Neural cell (in vitro differentiated cells): Measurements from ENCODE around the gene FAM184A. TPM values are rescaled to one million over a fixed set of nuclear protein-coding genes. Genes with fewer than 3 reads are reported as not detected.

Experiments used
- H2AFZ ChIP-seq: fragments of 200-600, 300-800 bp; sonication (generic), shearing (Covaris generic); 2 replicates; pipeline ENCODE4 v1.6.0; 2014; ENCODE audit warnings: low read depth, mild to moderate bottlenecking, antibody characterized with exemption, low read length, moderate library complexity
- H3F3A ChIP-seq: fragments of 200-600 bp; shearing (Covaris generic); 2 replicates; pipeline ENCODE4 v1.6.1; 2016; ENCODE audit warnings: mild to moderate bottlenecking, moderate library complexity, mixed read lengths, antibody characterized with exemption, low read length; ENCODE audit not compliant: insufficient read depth, poor library complexity, severe bottlenecking
- H3K27ac ChIP-seq: fragments of 200-600, 300-800 bp; sonication (generic), shearing (Covaris generic); 2 replicates; pipeline ENCODE4 v1.5.1; 2014; ENCODE audit warnings: mild to moderate bottlenecking, low read length, moderate library complexity
- H3K27me3 ChIP-seq: fragments of 300-800, 200-600 bp; sonication (generic), shearing (Covaris generic); 2 replicates; pipeline ENCODE4 v1.6.0; 2014; ENCODE audit warnings: mild to moderate bottlenecking, low read depth, low read length, moderate library complexity; ENCODE audit not compliant: insufficient read depth
- H3K36me3 ChIP-seq: fragments of 300-800, 200-600 bp; sonication (generic), shearing (Covaris generic); 2 replicates; pipeline ENCODE4 v1.5.1; 2014; ENCODE audit warnings: mild to moderate bottlenecking, antibody characterized with exemption, low read length, moderate library complexity; ENCODE audit not compliant: insufficient read depth
- H3K4me2 ChIP-seq: fragments of 300-800, 200-600 bp; sonication (generic), shearing (Covaris generic); 2 replicates; pipeline ENCODE4 v1.6.0; 2014; ENCODE audit warnings: mild to moderate bottlenecking, low read length
- H3K4me3 ChIP-seq: fragments of 300-800, 200-600 bp; sonication (generic), shearing (Covaris generic); 2 replicates; pipeline ENCODE4 v1.5.1; 2014; ENCODE audit warnings: mild to moderate bottlenecking, low read length, moderate library complexity
- H3K79me2 ChIP-seq: fragments of 200-600 bp; shearing (Covaris generic); replicated peaks from 2 replicates; pipeline ENCODE4 v1.6.0; 2014; ENCODE audit warnings: mild to moderate bottlenecking, low read length, moderate library complexity; ENCODE audit not compliant: insufficient read depth
- H3K9ac ChIP-seq: fragments of 300-800, 200-600 bp; sonication (generic), shearing (Covaris generic); 2 replicates; pipeline ENCODE4 v1.6.1; 2016; ENCODE audit warnings: mild to moderate bottlenecking, low read length, mixed read lengths
- H3K9me2 ChIP-seq: fragments of 200-600 bp; shearing (Covaris generic); 2 replicates; pipeline ENCODE4 v1.6.1; 2016; ENCODE audit warnings: mild to moderate bottlenecking, low read length, mixed read lengths; ENCODE audit not compliant: insufficient read depth
- H3K9me3 ChIP-seq: fragments of 200-600, 300-800 bp; sonication (generic), shearing (Covaris generic); 2 replicates; pipeline ENCODE4 v1.6.1; 2016; ENCODE audit warnings: mild to moderate bottlenecking, mixed run types, low read length, moderate library complexity, mixed read lengths
- H4K20me1 ChIP-seq: fragments of 200-600 bp; shearing (Covaris generic); 2 replicates; pipeline ENCODE4 v1.6.1; 2016; ENCODE audit warnings: mild to moderate bottlenecking, mixed run types; ENCODE audit not compliant: insufficient read depth
- CTCF ChIP-seq: fragments of 450-650 bp; IDR thresholded peaks from 2 replicates; pipeline ENCODE4 v1.5.1; 2014; ENCODE audit warnings: antibody characterized with exemption, mild to moderate bottlenecking, moderate library complexity; ENCODE audit not compliant: poor library complexity, severe bottlenecking
- EP300 ChIP-seq: fragments of 450-650 bp; conservative IDR thresholded peaks from 2 replicates; pipeline ENCODE4 v1.6.1; 2014; ENCODE audit warnings: antibody characterized with exemption, mild to moderate bottlenecking, moderate library complexity; ENCODE audit not compliant: poor library complexity, severe bottlenecking
- EZH2 ChIP-seq: fragments of 200-600, 300-800 bp; shearing (Covaris generic), sonication (generic); IDR thresholded peaks from 2 replicates; pipeline ENCODE4 v1.6.1; 2014; ENCODE audit warnings: antibody characterized with exemption, low read length, borderline replicate concordance, mild to moderate bottlenecking; ENCODE audit not compliant: insufficient read depth, poor library complexity, severe bottlenecking
- MXI1 ChIP-seq: fragments of 450-650 bp; conservative IDR thresholded peaks from 2 replicates; pipeline ENCODE4 v1.6.1; 2014; ENCODE audit warnings: antibody characterized with exemption, mild to moderate bottlenecking; ENCODE audit not compliant: poor library complexity, severe bottlenecking
- POLR2AphosphoS5 ChIP-seq: IDR thresholded peaks from 2 replicates; pipeline ENCODE4 v1.6.1; 2012
- RAD21 ChIP-seq: fragments of 450-650 bp; conservative IDR thresholded peaks from 2 replicates; pipeline ENCODE4 v1.6.1; 2014; ENCODE audit warnings: antibody characterized with exemption, mild to moderate bottlenecking, moderate library complexity
- SMC3 ChIP-seq: fragments of 450-650 bp; conservative IDR thresholded peaks from 2 replicates; pipeline ENCODE4 v1.6.1; 2014; ENCODE audit warnings: antibody characterized with exemption, mild to moderate bottlenecking, moderate library complexity; ENCODE audit not compliant: poor library complexity
- TAF1 ChIP-seq: IDR thresholded peaks from 2 replicates; pipeline ENCODE4 v1.6.1; 2012; ENCODE audit warnings: low read depth
- polyA plus RNA-seq: library from polyadenylated mRNA; depleted of rRNA; stranded (reverse); fragments of >200 nt; gene quantifications from 2 replicates; pipeline ENCODE4 v1.2.3, GENCODE V29; 2014
- TF ChIP-seq, protein P1 (sequence below): IDR thresholded peaks from 2 replicates; pipeline ENCODE4 v1.6.1; 2012; ENCODE audit warnings: borderline replicate concordance

Gene FAM184A
- polyA plus RNA-seq, 1 donor from 2014 or later: 47.5 TPM

DNA sequence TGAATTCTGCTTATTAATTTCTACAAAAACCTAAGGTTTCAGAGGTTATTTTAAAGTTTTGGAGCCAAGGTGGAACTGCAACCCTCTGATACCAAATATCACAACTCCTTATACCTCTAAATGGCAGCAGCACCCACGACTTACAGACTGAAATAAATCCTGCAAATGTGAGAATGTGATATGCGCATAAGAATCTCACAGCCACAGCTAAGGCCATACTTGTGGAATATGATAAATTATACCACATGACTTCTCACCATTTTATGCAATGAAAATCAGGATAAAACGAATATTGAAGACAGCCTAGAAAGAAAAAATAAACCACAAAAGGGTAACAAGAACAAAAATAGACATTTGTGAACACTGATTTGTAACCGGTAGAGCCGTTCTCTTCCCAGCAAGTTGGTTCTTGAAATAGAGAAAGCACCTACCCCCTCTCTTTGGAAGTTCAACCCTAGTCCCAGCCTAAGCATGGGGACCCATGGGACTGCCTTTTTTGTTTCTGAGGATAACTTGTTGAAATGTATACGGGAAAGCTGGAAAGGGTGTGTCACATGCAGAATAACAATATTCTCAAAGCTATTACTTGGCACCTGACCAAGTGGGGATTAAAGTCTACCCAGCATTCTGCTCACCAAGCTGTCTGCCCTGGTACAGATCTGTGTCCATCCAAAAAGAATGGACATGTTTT lies 96.4 kb downstream of the FAM184A start:
- Histone ChIP-seq H4K20me1 (no peaks in the 10 kb centered on the region), H3K9me3 (no peaks in the 10 kb centered on the region), H2AFZ (no peak overlapping the region), H3K79me2 (no peaks in the 10 kb centered on the region), H3K36me3 (no peaks in the 10 kb centered on the region), H3K4me3 (no peak overlapping the region), H3K27ac (no peak overlapping the region), H3K27me3 (no peaks in the 10 kb centered on the region), H3F3A (no peaks in the 10 kb centered on the region), H3K9me2 (no peaks in the 10 kb centered on the region), H3K4me2 (no peak overlapping the region), H3K9ac (no peak overlapping the region)
- no peak for TF ChIP-seq TAF1
- no peak for TF ChIP-seq MXI1
- no peak for TF ChIP-seq EP300
- TF ChIP-seq, protein P1, sequence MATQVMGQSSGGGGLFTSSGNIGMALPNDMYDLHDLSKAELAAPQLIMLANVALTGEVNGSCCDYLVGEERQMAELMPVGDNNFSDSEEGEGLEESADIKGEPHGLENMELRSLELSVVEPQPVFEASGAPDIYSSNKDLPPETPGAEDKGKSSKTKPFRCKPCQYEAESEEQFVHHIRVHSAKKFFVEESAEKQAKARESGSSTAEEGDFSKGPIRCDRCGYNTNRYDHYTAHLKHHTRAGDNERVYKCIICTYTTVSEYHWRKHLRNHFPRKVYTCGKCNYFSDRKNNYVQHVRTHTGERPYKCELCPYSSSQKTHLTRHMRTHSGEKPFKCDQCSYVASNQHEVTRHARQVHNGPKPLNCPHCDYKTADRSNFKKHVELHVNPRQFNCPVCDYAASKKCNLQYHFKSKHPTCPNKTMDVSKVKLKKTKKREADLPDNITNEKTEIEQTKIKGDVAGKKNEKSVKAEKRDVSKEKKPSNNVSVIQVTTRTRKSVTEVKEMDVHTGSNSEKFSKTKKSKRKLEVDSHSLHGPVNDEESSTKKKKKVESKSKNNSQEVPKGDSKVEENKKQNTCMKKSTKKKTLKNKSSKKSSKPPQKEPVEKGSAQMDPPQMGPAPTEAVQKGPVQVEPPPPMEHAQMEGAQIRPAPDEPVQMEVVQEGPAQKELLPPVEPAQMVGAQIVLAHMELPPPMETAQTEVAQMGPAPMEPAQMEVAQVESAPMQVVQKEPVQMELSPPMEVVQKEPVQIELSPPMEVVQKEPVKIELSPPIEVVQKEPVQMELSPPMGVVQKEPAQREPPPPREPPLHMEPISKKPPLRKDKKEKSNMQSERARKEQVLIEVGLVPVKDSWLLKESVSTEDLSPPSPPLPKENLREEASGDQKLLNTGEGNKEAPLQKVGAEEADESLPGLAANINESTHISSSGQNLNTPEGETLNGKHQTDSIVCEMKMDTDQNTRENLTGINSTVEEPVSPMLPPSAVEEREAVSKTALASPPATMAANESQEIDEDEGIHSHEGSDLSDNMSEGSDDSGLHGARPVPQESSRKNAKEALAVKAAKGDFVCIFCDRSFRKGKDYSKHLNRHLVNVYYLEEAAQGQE: no peak
- TF ChIP-seq RAD21: no peak
- TF ChIP-seq CTCF: no peak
- TF ChIP-seq SMC3: no peak
- TF ChIP-seq POLR2AphosphoS5: no peak
- no peak for TF ChIP-seq EZH2

DNA sequence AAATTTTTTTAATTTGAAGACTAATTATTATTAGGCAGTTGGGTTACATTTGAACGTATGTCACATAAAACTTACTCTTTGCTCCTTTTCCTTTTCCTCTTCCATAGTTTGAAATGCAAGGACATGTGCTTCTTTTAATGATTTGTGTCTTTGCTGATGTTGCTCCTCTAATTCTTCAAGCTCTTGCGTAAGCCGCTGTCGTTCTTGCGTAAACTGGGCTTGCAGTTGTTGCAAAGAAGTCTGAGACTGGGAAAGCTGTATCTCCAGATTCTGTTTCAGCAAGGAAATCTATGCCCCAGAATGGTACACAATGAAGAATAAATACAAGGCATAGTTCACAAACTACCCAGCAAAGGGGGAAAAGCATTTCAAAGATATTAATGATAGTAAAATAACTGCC lies 98.4 kb downstream of the FAM184A start:
- no peak overlapping the region for H3K27ac ChIP-seq
- no peaks in the 10 kb centered on the region for H3K9me3 ChIP-seq
- no peaks in the 10 kb centered on the region for H4K20me1 ChIP-seq
- H3K9me2 ChIP-seq: no peaks in the 10 kb centered on the region
- no peaks in the 10 kb centered on the region for H3F3A ChIP-seq
- no peak for TF ChIP-seq POLR2AphosphoS5
- TF ChIP-seq MXI1: no peak
- TF ChIP-seq CTCF: no peak
- no peak for TF ChIP-seq RAD21
- no peak for TF ChIP-seq EP300
- TF ChIP-seq, protein P1: no peak
- no peak for TF ChIP-seq EZH2
- no peak for TF ChIP-seq TAF1
- no peak for TF ChIP-seq SMC3
- no peak overlapping the region for H2AFZ ChIP-seq
- H3K4me2 ChIP-seq: no peak overlapping the region
- no peak overlapping the region for H3K4me3 ChIP-seq
- no peaks in the 10 kb centered on the region for H3K36me3 ChIP-seq
- H3K9ac ChIP-seq: no peak overlapping the region
- no peaks in the 10 kb centered on the region for H3K79me2 ChIP-seq
- no peaks in the 10 kb centered on the region for H3K27me3 ChIP-seq
